OCI-LY3 (cell line): ENCODE results near the gene TEAD1.

ENCODE experiments used
- EZH2phosphoT487 ChIP-seq: fragments of 200-600 bp; shearing (Covaris generic); IDR thresholded peaks from 2 replicates; pipeline ENCODE4 v1.6.1; 2018; ENCODE audit warnings: antibody characterized with exemption, mixed run types, low read depth
- TF ChIP-seq, protein P1 (sequence below): fragments of 200-600, 300-600 bp; sonication (generic); IDR thresholded peaks from 2 replicates; pipeline ENCODE4 v1.5.1; 2014; ENCODE audit warnings: antibody characterized with exemption, low read length, low read depth

DNA sequence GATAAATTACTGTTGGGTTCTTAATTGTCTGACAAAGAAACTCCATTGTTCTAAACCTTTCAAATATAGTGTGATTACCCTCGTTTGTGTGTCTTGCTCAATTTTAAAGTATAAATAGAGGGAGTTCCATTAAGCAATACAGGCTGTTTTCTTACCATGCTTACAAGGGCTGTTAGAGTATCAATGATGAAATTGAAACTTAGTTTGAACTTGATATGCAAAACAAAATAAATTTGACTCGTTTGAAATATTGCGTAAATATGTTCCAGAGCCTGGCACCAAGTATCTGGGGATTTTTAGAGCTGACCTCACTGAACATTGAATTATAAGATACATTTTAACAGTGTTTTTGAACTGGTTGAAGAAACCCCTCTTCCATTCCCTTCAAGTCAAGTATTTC is 31.7 kb downstream of the TEAD1 start:
- TF ChIP-seq, protein P1, sequence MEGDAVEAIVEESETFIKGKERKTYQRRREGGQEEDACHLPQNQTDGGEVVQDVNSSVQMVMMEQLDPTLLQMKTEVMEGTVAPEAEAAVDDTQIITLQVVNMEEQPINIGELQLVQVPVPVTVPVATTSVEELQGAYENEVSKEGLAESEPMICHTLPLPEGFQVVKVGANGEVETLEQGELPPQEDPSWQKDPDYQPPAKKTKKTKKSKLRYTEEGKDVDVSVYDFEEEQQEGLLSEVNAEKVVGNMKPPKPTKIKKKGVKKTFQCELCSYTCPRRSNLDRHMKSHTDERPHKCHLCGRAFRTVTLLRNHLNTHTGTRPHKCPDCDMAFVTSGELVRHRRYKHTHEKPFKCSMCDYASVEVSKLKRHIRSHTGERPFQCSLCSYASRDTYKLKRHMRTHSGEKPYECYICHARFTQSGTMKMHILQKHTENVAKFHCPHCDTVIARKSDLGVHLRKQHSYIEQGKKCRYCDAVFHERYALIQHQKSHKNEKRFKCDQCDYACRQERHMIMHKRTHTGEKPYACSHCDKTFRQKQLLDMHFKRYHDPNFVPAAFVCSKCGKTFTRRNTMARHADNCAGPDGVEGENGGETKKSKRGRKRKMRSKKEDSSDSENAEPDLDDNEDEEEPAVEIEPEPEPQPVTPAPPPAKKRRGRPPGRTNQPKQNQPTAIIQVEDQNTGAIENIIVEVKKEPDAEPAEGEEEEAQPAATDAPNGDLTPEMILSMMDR: no peak
- TF ChIP-seq EZH2phosphoT487: no peak
